ENCODE results near the gene LINC01488.

GRCh38 chr11:69539416-69540117, 58.1 kb downstream of the LINC01488 start:
- TF ChIP-seq, protein P1, sequence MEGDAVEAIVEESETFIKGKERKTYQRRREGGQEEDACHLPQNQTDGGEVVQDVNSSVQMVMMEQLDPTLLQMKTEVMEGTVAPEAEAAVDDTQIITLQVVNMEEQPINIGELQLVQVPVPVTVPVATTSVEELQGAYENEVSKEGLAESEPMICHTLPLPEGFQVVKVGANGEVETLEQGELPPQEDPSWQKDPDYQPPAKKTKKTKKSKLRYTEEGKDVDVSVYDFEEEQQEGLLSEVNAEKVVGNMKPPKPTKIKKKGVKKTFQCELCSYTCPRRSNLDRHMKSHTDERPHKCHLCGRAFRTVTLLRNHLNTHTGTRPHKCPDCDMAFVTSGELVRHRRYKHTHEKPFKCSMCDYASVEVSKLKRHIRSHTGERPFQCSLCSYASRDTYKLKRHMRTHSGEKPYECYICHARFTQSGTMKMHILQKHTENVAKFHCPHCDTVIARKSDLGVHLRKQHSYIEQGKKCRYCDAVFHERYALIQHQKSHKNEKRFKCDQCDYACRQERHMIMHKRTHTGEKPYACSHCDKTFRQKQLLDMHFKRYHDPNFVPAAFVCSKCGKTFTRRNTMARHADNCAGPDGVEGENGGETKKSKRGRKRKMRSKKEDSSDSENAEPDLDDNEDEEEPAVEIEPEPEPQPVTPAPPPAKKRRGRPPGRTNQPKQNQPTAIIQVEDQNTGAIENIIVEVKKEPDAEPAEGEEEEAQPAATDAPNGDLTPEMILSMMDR (IDR thresholded peaks at IDR 0.05; ENCODE audit: insufficient read depth, low read depth, low read length): no peak
- TF ChIP-seq EZH2 (IDR thresholded peaks at IDR 0.05; ENCODE audit: insufficient read depth, low read length): no peak
